Mesothelial cell of epicardium (in vitro differentiated cells): ENCODE measurements around the gene ADARB2. TPM values are rescaled to one million over a fixed set of nuclear protein-coding genes. Genes with fewer than 3 reads are reported as not detected.

ENCODE experiments used
- DNase-seq, 2 experiments: peaks; one replicate each; pipeline ENCODE4 v3.0.0; 2021; ENCODE audit warnings: low spot score in 2 of 2; ENCODE audit not compliant: unreplicated experiment in 2 of 2
- H3K27ac Mint-ChIP-seq: 2 replicates; pipeline ENCODE4 v1.8.0; 2021; ENCODE audit warnings: mixed read lengths
- H3K27me3 Mint-ChIP-seq: 2 replicates; pipeline ENCODE4 v1.8.0; 2021; ENCODE audit warnings: low read depth, mixed read lengths
- H3K36me3 Mint-ChIP-seq: 2 replicates; pipeline ENCODE4 v1.8.0; 2021; ENCODE audit warnings: mixed read lengths
- H3K4me1 Mint-ChIP-seq: 2 replicates; pipeline ENCODE4 v1.8.0; 2021; ENCODE audit warnings: mixed read lengths
- H3K4me3 Mint-ChIP-seq: 2 replicates; pipeline ENCODE4 v1.8.0; 2021; ENCODE audit warnings: mild to moderate bottlenecking, moderate library complexity, mixed read lengths
- H3K9me3 Mint-ChIP-seq: 2 replicates; pipeline ENCODE4 v1.8.0; 2021; ENCODE audit warnings: mixed read lengths
- CTCF ChIP-seq: fragments of 200-600 bp; sonication (generic); IDR thresholded peaks from one replicate; pipeline ENCODE4 v1.5.0; 2021; ENCODE audit warnings: antibody characterized with exemption; ENCODE audit not compliant: unreplicated experiment
- total RNA-seq: library from RNA; stranded (reverse); gene quantifications from 3 replicates; pipeline ENCODE4 v1.2.1, GENCODE V29; 2021

The ADARB2 gene
- total RNA-seq, 1 donor from 2014 or later = 0.38 TPM

- no peak for DNase-seq
- Mint-ChIP-seq H3K27me3 (peaks cover 44% of the 10 kb centered on the region), H3K27ac (no peak overlapping the region), H3K36me3 (no peaks in the 10 kb centered on the region), H3K4me1 (peaks cover 3% of the 10 kb centered on the region), H3K4me3 (no peak overlapping the region), H3K9me3 (no peaks in the 10 kb centered on the region)
- no peak for TF ChIP-seq CTCF
Observed at GRCh38 chr10:1268831-1269230, 468.5 kb downstream of the ADARB2 start.

DNA sequence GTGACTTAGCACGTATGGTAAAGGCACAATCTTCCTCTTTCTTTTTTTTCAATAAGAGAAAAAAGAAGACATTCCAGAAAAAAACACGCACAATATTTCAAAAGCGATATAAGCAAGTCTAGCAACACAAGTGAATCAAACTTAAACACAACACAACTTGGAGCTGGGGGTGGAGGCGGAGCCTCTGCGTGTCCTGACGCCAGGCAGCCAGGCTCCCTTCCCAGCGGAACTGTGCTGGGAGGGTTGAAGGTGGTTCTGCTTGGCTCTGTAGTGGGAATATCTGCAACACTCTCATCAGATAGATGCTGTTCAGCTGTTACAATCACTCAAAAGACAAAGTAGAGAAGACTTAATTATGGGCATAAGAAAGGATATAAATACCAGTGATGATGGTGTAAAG, 469.8 kb downstream of the ADARB2 start:
- no peak overlapping the region for H3K27ac Mint-ChIP-seq
- DNase-seq = no peak
- no peaks in the 10 kb centered on the region for H3K9me3 Mint-ChIP-seq

GRCh38 chr10:1267148-1267547, 470.2 kb downstream of the ADARB2 start:
- Mint-ChIP-seq H3K9me3 (no peaks in the 10 kb centered on the region), H3K4me3 (no peak overlapping the region), H3K27me3 (peaks cover 38% of the 10 kb centered on the region), H3K36me3 (no peaks in the 10 kb centered on the region), H3K4me1 (peaks cover 3% of the 10 kb centered on the region), H3K27ac (no peak overlapping the region)
- TF ChIP-seq CTCF = no peak
- DNase-seq = no peak

More for the DNA sequence above, 469.8 kb downstream of the ADARB2 start:
- Mint-ChIP-seq H3K27me3 (peaks cover 38% of the 10 kb centered on the region), H3K4me1 (peaks cover 3% of the 10 kb centered on the region), H3K36me3 (no peaks in the 10 kb centered on the region), H3K4me3 (no peak overlapping the region)
- TF ChIP-seq CTCF = no peak

DNA sequence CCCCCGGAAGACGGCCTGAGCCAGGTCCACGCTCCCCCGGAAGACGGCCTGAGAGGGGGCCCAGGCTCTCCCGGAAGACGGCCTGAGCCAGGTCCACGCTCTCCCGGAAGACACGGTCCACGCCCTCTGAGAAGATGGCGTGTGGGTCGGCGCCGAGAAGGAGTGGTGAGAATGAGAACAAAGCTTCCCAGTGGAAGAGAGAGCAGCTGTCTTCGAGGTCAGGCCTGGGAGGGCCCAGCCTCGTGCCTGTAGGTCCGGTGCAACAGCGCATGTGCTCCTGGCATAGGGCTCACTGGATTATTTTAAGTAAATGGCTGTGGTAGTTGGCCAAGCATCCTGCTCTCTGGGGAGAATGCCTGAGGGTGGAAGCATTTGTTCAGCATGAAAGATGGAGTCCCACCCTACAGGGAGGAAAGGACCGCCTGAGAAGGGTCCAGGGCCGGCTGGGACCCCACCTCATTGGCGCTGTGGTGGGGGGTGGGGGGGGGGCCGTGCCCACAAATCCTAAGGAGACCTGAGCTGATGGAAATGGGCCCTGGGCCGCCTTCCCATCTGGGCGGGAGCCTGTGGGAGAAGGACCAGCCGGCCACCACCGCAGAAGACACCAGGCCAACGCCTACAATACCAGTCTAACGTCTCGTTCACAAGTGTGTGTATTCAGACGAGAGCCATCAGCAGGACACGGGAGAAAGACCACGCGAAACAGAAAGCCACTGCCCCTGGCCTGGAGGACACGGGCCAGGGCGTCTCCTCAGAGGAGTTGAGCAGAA, 471.1 kb downstream of the ADARB2 start:
- Mint-ChIP-seq H3K36me3 (no peaks in the 10 kb centered on the region), H3K27ac (no peak overlapping the region), H3K27me3 (peaks cover 36% of the 10 kb centered on the region), H3K4me1 (peaks cover 2% of the 10 kb centered on the region), H3K9me3 (no peaks in the 10 kb centered on the region), H3K4me3 (no peak overlapping the region)
- no peak for DNase-seq
- TF ChIP-seq CTCF = no peak

- TF ChIP-seq CTCF = no peak
Observed at GRCh38 chr10:1264001-1264400, 473.3 kb downstream of the ADARB2 start.

GRCh38 chr10:1257274-1257673, 480.1 kb downstream of the ADARB2 start:
- no peaks in the 10 kb centered on the region for H3K9me3 Mint-ChIP-seq
- H3K27ac Mint-ChIP-seq = no peak overlapping the region
- H3K27me3 Mint-ChIP-seq = peaks cover 67% of the 10 kb centered on the region
- no peaks in the 10 kb centered on the region for H3K36me3 Mint-ChIP-seq
- no peak for TF ChIP-seq CTCF
- DNase-seq = no peak
- H3K4me1 Mint-ChIP-seq = no peaks in the 10 kb centered on the region
- H3K4me3 Mint-ChIP-seq = no peak overlapping the region

More at GRCh38 chr10:1264001-1264400, 473.3 kb downstream of the ADARB2 start:
- no peaks in the 10 kb centered on the region for H3K9me3 Mint-ChIP-seq
- H3K4me1 Mint-ChIP-seq = peaks cover 2% of the 10 kb centered on the region
- DNase-seq = no peak
- H3K27ac Mint-ChIP-seq = no peak overlapping the region
- H3K36me3 Mint-ChIP-seq = no peaks in the 10 kb centered on the region
- H3K4me3 Mint-ChIP-seq = no peak overlapping the region
- H3K27me3 Mint-ChIP-seq = peaks cover 32% of the 10 kb centered on the region
